Stimulated activated naive CD8-positive, alpha-beta T cell treated with anti-CD3 and anti-CD28 coated beads, Interleukin-15, amount 100 ng/mL, for 72 hours (primary cell): ENCODE measurements around the gene OR51A7.
"Not testable (repeated sequence)": the region's sequence is repeated elsewhere in the genome, so short reads cannot be mapped to it uniquely, and the experiment has no call there.

Source experiments
- ATAC-seq: fragments of 150-1000 bp; cut with Tn5 transposase; 2 replicates; pipeline ENCODE4 v1.10.0; 2021; ENCODE audit warnings: mild to moderate bottlenecking, moderate library complexity
- DNase-seq, 2 donors: peaks; one replicate each; pipeline ENCODE4 v3.0.0; 2021 to 2022
- H3K27ac Mint-ChIP-seq, 2 donors: one replicate each; pipeline ENCODE4 v1.8.0; 2022; ENCODE audit warnings: mild to moderate bottlenecking in 2 of 2, mixed read lengths in 2 of 2, moderate library complexity in 2 of 2
- H3K27me3 Mint-ChIP-seq: one replicate; pipeline ENCODE4 v1.8.0; 2022; ENCODE audit warnings: mixed read lengths
- H3K4me1 Mint-ChIP-seq: one replicate; pipeline ENCODE4 v1.8.0; 2022; ENCODE audit warnings: mild to moderate bottlenecking, mixed read lengths
- H3K4me3 Mint-ChIP-seq, 2 donors: one replicate each; pipeline ENCODE4 v1.8.0; 2022; ENCODE audit warnings: mild to moderate bottlenecking in 2 of 2, mixed read lengths in 2 of 2, moderate library complexity in 1 of 2
- H3K9me3 Mint-ChIP-seq, 2 donors: one replicate each; pipeline ENCODE4 v1.8.0; 2022; ENCODE audit warnings: mixed read lengths in 2 of 2

Gene OR51A7

DNA sequence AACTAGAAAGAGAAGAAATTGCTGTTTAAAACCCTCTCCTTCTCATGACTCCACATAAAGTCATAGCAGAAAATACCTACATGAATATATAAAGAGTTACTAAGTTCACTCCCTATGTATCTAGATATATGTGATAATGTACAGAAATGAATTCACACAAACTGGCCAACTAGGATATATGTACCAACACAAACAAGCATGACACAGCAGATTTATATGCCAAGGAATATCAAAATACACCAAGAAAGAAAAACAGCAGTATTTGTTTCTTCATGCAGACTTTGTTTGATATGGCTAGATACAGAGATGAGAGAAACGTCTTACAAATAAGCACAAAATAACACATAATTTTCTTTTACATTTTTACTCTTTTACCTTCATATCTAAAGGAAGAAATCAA is 18.7 kb downstream of the OR51A7 start:
- Mint-ChIP-seq H3K4me1 (no peaks in the 10 kb centered on the region), H3K4me3 (no peak overlapping the region), H3K9me3 (no peaks in the 10 kb centered on the region), H3K27ac (no peak overlapping the region), H3K27me3 (no peaks in the 10 kb centered on the region)
- no peak for DNase-seq
- no peak for ATAC-seq

- Mint-ChIP-seq H3K27ac (no peak within 1 kb of the TSS), H3K9me3 (no peaks in the 10 kb centered on the region), H3K4me3 (no peak within 1 kb of the TSS), H3K4me1 (no peaks in the 10 kb centered on the region), H3K27me3 (no peaks in the 10 kb centered on the region)
- DNase-seq, result no peak
- no peak for ATAC-seq
These were observed 20.7 kb downstream of the OR51A7 start, which contains the start of gene OR51G1 for GRCh38 chr11:4924239-4924638. TSS of gene OR51G1 (minus strand) at chr11:4924339. CDS start at chr11:4924339, 0 bp downstream.

DNA sequence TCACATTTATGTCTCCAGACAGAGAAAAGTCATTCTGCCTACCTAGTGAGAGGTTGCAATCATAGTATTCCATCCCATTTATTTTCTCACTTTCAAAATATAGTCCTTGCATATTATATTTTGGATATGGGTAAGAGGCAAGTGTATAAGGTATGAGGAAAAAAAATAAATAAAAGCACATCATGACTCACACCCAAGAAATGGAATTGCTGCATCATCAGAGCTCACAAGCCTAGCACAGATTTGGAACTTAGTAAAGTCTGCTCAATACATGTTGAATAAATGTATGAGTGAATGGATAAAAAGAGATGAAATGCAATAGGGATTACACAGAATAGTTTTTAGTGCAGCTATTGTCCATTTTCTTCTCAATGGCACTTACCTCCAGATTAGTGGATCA is 23.0 kb downstream of the OR51A7 start:
- Mint-ChIP-seq H3K27ac (no peak overlapping the region), H3K4me1 (no peaks in the 10 kb centered on the region), H3K4me3 (no peak overlapping the region), H3K9me3 (no peaks in the 10 kb centered on the region), H3K27me3 (no peaks in the 10 kb centered on the region)
- DNase-seq (no peak), ATAC-seq (no peak)

GRCh38 chr11:4932751-4933150 is 29.2 kb downstream of the OR51A7 start:
- Mint-ChIP-seq H3K9me3 (no peaks in the 10 kb centered on the region), H3K27ac (no peak overlapping the region), H3K27me3 (no peaks in the 10 kb centered on the region), H3K4me1 (no peaks in the 10 kb centered on the region), H3K4me3 (no peak overlapping the region)
- DNase-seq (no peak), ATAC-seq (no peak)

GRCh38 chr11:4936745-4937144 is 33.2 kb downstream of the OR51A7 start:
- H3K4me3 Mint-ChIP-seq, result no peak overlapping the region
- DNase-seq (no peak), ATAC-seq (no peak)
- no peaks in the 10 kb centered on the region for H3K4me1 Mint-ChIP-seq
- H3K27ac Mint-ChIP-seq, result no peak overlapping the region
- H3K27me3 Mint-ChIP-seq, result no peaks in the 10 kb centered on the region
- H3K9me3 Mint-ChIP-seq, result no peaks in the 10 kb centered on the region

- H3K4me3 Mint-ChIP-seq, result no peak within 1 kb of the TSS
- H3K27ac Mint-ChIP-seq, result no peak within 1 kb of the TSS
- no peaks in the 10 kb centered on the region for H3K27me3 Mint-ChIP-seq
- no peaks in the 10 kb centered on the region for H3K4me1 Mint-ChIP-seq
- no peaks in the 10 kb centered on the region for H3K9me3 Mint-ChIP-seq
- ATAC-seq, result no peak
- no peak for DNase-seq
These were observed 43.9 kb downstream of the OR51A7 start, which contains the start of gene OR51A4 for GRCh38 chr11:4947505-4947904. TSS of gene OR51A4 (minus strand) at chr11:4947605. CDS start at chr11:4947100, 505 bp downstream.

GRCh38 chr11:4955613-4956012 is 52.0 kb downstream of the OR51A7 start, which contains the start of gene OR51A2:
TSS of gene OR51A2 (minus strand) at chr11:4955713. CDS start at chr11:4955713, 0 bp downstream.
- not testable (repeated sequence) for H3K4me1 Mint-ChIP-seq, H3K9me3 Mint-ChIP-seq, H3K27ac Mint-ChIP-seq, H3K27me3 Mint-ChIP-seq, H3K4me3 Mint-ChIP-seq, ATAC-seq, DNase-seq

DNA sequence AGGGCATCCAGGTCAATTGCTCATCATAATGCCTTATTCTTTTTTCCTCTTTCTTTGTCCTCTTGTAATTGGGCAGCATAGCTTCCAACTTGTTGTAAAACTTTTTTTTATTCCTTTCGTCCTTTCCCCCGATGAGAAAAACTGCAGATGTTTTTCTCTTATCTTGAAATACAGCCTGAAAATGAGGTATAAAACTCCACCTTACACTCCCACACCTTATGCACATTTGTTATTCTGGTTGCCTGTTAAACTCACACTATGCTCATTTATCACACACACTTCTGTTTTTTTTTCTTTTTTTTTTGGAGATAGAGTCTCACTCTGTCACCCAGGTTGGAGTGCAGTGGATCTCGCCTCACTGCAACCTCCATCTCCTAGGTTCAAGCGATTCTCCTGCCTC is 53.8 kb downstream of the OR51A7 start:
- DNase-seq (no peak), ATAC-seq (no peak)
- H3K9me3 Mint-ChIP-seq, result peaks cover 0 to 5% of the 10 kb centered on the region in 2 donors
- no peaks in the 10 kb centered on the region for H3K4me1 Mint-ChIP-seq
- H3K4me3 Mint-ChIP-seq, result no peak overlapping the region
- H3K27ac Mint-ChIP-seq, result no peak overlapping the region
- no peaks in the 10 kb centered on the region for H3K27me3 Mint-ChIP-seq
